Astrocyte (in vitro differentiated cells and primary cell): ENCODE results near the gene RSRC2.

Experiments used
- EZH2 ChIP-seq: IDR thresholded peaks from 2 replicates; pipeline ENCODE4 v1.6.1; 2012; ENCODE audit warnings: mild to moderate bottlenecking, low read length, inconsistent platforms; ENCODE audit not compliant: insufficient read depth
- TF ChIP-seq, protein P1 (sequence below): IDR thresholded peaks from 2 replicates; pipeline ENCODE4 v1.5.1; 2011; ENCODE audit warnings: low read depth, mild to moderate bottlenecking, inconsistent platforms, low read length, moderate library complexity; ENCODE audit not compliant: insufficient read depth

GRCh38 chr12:122513660-122514059, 13.1 kb downstream of the RSRC2 start:
- TF ChIP-seq, protein P1, sequence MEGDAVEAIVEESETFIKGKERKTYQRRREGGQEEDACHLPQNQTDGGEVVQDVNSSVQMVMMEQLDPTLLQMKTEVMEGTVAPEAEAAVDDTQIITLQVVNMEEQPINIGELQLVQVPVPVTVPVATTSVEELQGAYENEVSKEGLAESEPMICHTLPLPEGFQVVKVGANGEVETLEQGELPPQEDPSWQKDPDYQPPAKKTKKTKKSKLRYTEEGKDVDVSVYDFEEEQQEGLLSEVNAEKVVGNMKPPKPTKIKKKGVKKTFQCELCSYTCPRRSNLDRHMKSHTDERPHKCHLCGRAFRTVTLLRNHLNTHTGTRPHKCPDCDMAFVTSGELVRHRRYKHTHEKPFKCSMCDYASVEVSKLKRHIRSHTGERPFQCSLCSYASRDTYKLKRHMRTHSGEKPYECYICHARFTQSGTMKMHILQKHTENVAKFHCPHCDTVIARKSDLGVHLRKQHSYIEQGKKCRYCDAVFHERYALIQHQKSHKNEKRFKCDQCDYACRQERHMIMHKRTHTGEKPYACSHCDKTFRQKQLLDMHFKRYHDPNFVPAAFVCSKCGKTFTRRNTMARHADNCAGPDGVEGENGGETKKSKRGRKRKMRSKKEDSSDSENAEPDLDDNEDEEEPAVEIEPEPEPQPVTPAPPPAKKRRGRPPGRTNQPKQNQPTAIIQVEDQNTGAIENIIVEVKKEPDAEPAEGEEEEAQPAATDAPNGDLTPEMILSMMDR, result no peak
- no peak for TF ChIP-seq EZH2
